Upper lobe of left lung (tissue), 6 donors: ENCODE measurements around the gene CEP89. TPM values are rescaled to one million over a fixed set of nuclear protein-coding genes. Genes with fewer than 3 reads are reported as not detected.

Experiments
- ATAC-seq, 2 donors: fragments of 200-7000 bp; cut with Tn5 transposase; one replicate each; pipeline ENCODE4 v1.9.1; 2022; ENCODE audit warnings: mild to moderate bottlenecking in 2 of 2, moderate library complexity in 2 of 2; ENCODE audit not compliant: low FRiP score in 2 of 2
- DNase-seq, 2 donors: peaks; one replicate each; pipeline ENCODE4 v3.0.0-alpha.2; 2019 to 2020
- H3K27ac ChIP-seq, 4 donors: fragments of 200-600 bp; sonication (generic); one replicate each; pipeline ENCODE4 v1.5.1; 2016 to 2019
- H3K27me3 ChIP-seq, 4 donors: fragments of 200-600 bp; sonication (generic); one replicate each; pipeline ENCODE4 v1.5.1; 2017 to 2019
- H3K36me3 ChIP-seq, 4 donors: fragments of 200-600 bp; sonication (generic); one replicate each; pipeline ENCODE4 v1.5.1; 2016 to 2019
- H3K4me1 ChIP-seq, 4 donors: fragments of 200-600 bp; sonication (generic); one replicate each; pipeline ENCODE4 v1.5.1; 2018 to 2019
- H3K4me3 ChIP-seq, 4 donors: fragments of 200-600 bp; sonication (generic); one replicate each; pipeline ENCODE4 v1.5.1; 2017 to 2019; ENCODE audit warnings: mild to moderate bottlenecking in 2 of 4, moderate library complexity in 1 of 4
- H3K9me3 ChIP-seq, 4 donors: fragments of 200-600 bp; sonication (generic); one replicate each; pipeline ENCODE4 v1.5.1; 2018 to 2019
- EP300 ChIP-seq, 4 donors: sonication (generic); formaldehyde crosslinking; IDR thresholded peaks; one replicate each; pipeline ENCODE4 v1.5.1; 2017; ENCODE audit warnings: antibody characterized with exemption in 4 of 4, control low read depth in 2 of 4
- POLR2A ChIP-seq, 4 donors: fragments of 450-650 bp; IDR thresholded peaks; one replicate each; pipeline ENCODE4 v1.5.1; 2016 to 2017; ENCODE audit warnings: antibody characterized with exemption in 4 of 4, mild to moderate bottlenecking in 2 of 4
- POLR2AphosphoS5 ChIP-seq, 2 donors: sonication (generic); formaldehyde crosslinking; IDR thresholded peaks; one replicate each; pipeline ENCODE4 v1.5.1; 2017; ENCODE audit warnings: antibody characterized with exemption in 2 of 2
- WGBS, 2 donors: methylation state at CpG; one replicate each; pipeline ENCODE4 v1.1.5; 2017 to 2018; 5-methylcytosine and 5-hydroxymethylcytosine counted together
- total RNA-seq, 6 donors: library from RNA; depleted of rRNA in 4 of 6; stranded (reverse); fragments of >200 nt in 4 of 6; gene quantifications; one replicate each; pipeline versions ENCODE4 v1.1.0 to v1.2.1, GENCODE V29; 2016 to 2021
- TF ChIP-seq, protein P1 (sequence below), 6 experiments: fragments of 450-650 bp in 4 of 6; fragments of 200-600 bp in 2 of 6; sonication (generic) in 2 of 6; IDR thresholded peaks; one replicate each; pipeline ENCODE4 v1.5.1; 2016 to 2019; ENCODE audit warnings: antibody characterized with exemption in 6 of 6
- donor health status: DM: no; HTN: no; CAD: no; lungs with moderate emphysema.
- donor health status: DM: no; HTN: yes; CAD: no; lungs with severe emphysema.

Gene CEP89
- total RNA-seq, 6 donors from 2014 or later, result 10.1 to 16.0 (median 14.1) TPM

DNA sequence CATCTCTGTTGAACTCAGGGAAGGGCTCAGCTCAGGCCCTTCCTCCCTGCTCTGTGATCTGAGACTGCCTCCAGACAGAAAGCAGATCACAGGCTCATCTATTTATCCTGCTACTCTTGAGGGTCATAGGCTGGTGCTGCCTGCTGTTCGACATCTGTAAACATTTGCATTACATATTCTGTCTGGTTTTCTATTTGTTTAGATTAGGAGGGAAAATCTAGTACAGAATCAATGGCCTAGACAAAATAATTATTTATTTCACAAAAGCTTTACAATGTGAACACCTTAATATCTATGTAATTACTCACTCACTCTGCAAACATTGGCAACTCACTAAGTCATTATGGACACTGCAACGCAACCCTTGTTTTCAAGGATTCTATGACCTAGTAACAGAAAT, 43.0 kb downstream of the CEP89 start:
- peaks cover 0 to 9% (median 3%) of the 10 kb centered on the region in 4 donors for H3K9me3 ChIP-seq
- DNase-seq (no peak), ATAC-seq (no peak)
- peaks cover 7 to 72% (median 40%) of the 10 kb centered on the region in 4 donors for H3K36me3 ChIP-seq
- no peaks in the 10 kb centered on the region for H3K4me1 ChIP-seq
- no peaks in the 10 kb centered on the region for H3K27me3 ChIP-seq
- H3K4me3 ChIP-seq, result no peak overlapping the region
- TF ChIP-seq, protein P1, sequence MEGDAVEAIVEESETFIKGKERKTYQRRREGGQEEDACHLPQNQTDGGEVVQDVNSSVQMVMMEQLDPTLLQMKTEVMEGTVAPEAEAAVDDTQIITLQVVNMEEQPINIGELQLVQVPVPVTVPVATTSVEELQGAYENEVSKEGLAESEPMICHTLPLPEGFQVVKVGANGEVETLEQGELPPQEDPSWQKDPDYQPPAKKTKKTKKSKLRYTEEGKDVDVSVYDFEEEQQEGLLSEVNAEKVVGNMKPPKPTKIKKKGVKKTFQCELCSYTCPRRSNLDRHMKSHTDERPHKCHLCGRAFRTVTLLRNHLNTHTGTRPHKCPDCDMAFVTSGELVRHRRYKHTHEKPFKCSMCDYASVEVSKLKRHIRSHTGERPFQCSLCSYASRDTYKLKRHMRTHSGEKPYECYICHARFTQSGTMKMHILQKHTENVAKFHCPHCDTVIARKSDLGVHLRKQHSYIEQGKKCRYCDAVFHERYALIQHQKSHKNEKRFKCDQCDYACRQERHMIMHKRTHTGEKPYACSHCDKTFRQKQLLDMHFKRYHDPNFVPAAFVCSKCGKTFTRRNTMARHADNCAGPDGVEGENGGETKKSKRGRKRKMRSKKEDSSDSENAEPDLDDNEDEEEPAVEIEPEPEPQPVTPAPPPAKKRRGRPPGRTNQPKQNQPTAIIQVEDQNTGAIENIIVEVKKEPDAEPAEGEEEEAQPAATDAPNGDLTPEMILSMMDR (IDR thresholded peaks at IDR 0.05), result no peak
- TF ChIP-seq POLR2AphosphoS5 (IDR thresholded peaks at IDR 0.05) (no peak), POLR2A (IDR thresholded peaks at IDR 0.05) (no peak), EP300 (IDR thresholded peaks at IDR 0.05) (no peak)
- H3K27ac ChIP-seq, result no peak overlapping the region
- 95 to 97% methylated on average over 2 of the region's 2 CpGs for WGBS, 2 donors

DNA sequence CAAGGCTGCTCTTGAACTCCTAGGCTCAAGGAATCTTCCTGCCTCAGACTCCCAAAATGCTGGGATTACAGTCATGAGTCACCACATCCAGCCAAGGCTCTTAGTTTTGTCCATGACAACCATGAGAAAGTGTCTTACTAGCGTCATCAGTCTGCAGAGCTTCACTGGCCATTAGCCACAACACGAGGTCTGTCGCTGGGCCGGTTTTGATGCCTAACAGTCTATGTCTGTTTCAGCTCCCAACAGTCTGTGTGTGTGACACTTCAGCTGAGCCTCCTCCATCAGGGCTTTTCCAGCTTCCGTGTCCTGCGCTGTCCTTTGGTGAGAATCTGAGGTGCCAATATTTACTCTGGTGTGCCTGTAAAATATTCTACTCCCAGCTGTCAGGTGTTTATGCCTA, 47.6 kb downstream of the CEP89 start:
- 95% methylated on average over 6 of the region's 6 CpGs for WGBS, 2 donors
- H3K4me3 ChIP-seq, result no peak overlapping the region
- H3K4me1 ChIP-seq, result no peaks in the 10 kb centered on the region
- H3K27ac ChIP-seq, result no peak overlapping the region
- peaks cover 0 to 9% (median 3%) of the 10 kb centered on the region in 4 donors for H3K9me3 ChIP-seq
- ATAC-seq (no peak), DNase-seq (no peak)
- H3K27me3 ChIP-seq, result no peaks in the 10 kb centered on the region
- H3K36me3 ChIP-seq, result peaks cover 6 to 66% (median 40%) of the 10 kb centered on the region in 4 donors
- TF ChIP-seq POLR2A (IDR thresholded peaks at IDR 0.05) (no peak), EP300 (IDR thresholded peaks at IDR 0.05) (no peak), POLR2AphosphoS5 (IDR thresholded peaks at IDR 0.05) (no peak)
- TF ChIP-seq, protein P1 (IDR thresholded peaks at IDR 0.05), result no peak

- Histone ChIP-seq H3K9me3 (no peaks in the 10 kb centered on the region), H3K4me1 (no peaks in the 10 kb centered on the region), H3K4me3 (no peak overlapping the region), H3K27me3 (no peaks in the 10 kb centered on the region), H3K27ac (no peak overlapping the region), H3K36me3 (peaks cover 2 to 71% (median 35%) of the 10 kb centered on the region in 4 donors)
- ATAC-seq (no peak), DNase-seq (no peak)
- WGBS, 2 donors, result 90 to 97% methylated on average over 3 of the region's 3 CpGs
- TF ChIP-seq, protein P1 (IDR thresholded peaks at IDR 0.05), result no peak
- TF ChIP-seq EP300 (IDR thresholded peaks at IDR 0.05) (no peak), POLR2AphosphoS5 (IDR thresholded peaks at IDR 0.05) (no peak), POLR2A (IDR thresholded peaks at IDR 0.05) (no peak)
Observed at GRCh38 chr19:32921624-32922023, 50.1 kb downstream of the CEP89 start.

GRCh38 chr19:32919365-32919764, 52.4 kb downstream of the CEP89 start:
- H3K27me3 ChIP-seq, result no peaks in the 10 kb centered on the region
- H3K9me3 ChIP-seq, result no peaks in the 10 kb centered on the region
- ATAC-seq, result no peak
- 97 to 98% methylated on average over 4 of the region's 4 CpGs for WGBS, 2 donors
- H3K27ac ChIP-seq, result no peak overlapping the region
- peaks cover 3 to 69% (median 25%) of the 10 kb centered on the region in 4 donors for H3K36me3 ChIP-seq
- no peaks in the 10 kb centered on the region for H3K4me1 ChIP-seq
- H3K4me3 ChIP-seq, result no peak overlapping the region
- no peak for DNase-seq
- TF ChIP-seq, protein P1 (IDR thresholded peaks at IDR 0.05), result no peak
- TF ChIP-seq POLR2A (IDR thresholded peaks at IDR 0.05) (no peak), EP300 (IDR thresholded peaks at IDR 0.05) (no peak), POLR2AphosphoS5 (IDR thresholded peaks at IDR 0.05) (no peak)

DNA sequence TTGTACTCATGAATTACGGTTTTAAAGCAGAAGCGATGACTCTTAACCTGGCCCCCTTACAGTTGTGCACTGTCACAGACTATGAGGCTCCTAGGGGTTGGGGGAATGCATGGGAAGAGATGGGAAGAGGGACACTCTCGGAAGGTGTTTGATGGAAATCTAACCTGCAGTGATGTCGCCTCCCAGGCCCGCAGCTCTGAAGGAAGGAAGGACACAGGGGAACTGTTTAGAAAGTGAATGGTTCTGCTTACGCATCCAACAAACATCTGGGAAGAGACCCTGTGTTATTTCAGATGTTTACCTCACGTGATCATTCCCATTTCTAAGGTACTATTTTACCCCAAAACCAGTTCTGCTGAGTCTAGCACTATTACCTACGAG, 54.2 kb downstream of the CEP89 start:
- Histone ChIP-seq H3K36me3 (peaks cover 3 to 60% (median 17%) of the 10 kb centered on the region in 4 donors), H3K9me3 (no peaks in the 10 kb centered on the region), H3K27ac (no peak overlapping the region), H3K27me3 (no peaks in the 10 kb centered on the region), H3K4me1 (no peaks in the 10 kb centered on the region), H3K4me3 (no peak overlapping the region)
- WGBS, 2 donors, result 92 to 93% methylated on average over 8 of the region's 8 CpGs
- TF ChIP-seq EP300 (IDR thresholded peaks at IDR 0.05), result no peak
- no peak for DNase-seq
- ATAC-seq, result no peak
